ENCODE measurements around the gene ANTXR2. TPM values are rescaled to one million over a fixed set of nuclear protein-coding genes. Genes with fewer than 3 reads are reported as not detected.

The ANTXR2 gene
- total and polyA plus RNA-seq, 2 donors (not counting 3 experiments of a cell fraction or from before 2014, with no cell fraction given) = 6.6 to 64.6 TPM

DNA sequence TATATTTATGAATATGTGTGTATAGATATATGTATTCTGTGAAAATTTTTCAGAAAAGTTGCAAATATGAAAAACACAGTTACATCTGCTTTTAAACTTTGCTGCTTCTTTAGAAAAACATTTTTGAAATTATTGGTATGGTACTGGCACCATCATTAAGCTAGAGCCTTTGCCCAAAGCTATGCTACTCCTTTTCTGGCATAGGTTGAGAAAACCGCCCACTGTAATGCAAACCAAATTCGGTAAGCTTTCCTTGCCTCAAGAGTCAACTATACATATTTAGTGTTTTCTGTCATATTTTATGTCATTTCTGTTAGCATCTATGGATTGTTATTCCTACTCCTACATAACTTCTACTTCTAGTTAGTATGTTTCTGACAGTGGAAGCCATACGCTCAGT, 50.7 kb downstream of the ANTXR2 start:
- intact Hi-C loops (cut with micrococcal nuclease) = no loop called here

More for the DNA sequence above, 50.7 kb downstream of the ANTXR2 start:
- H3K27me3 ChIP-seq (ENCODE audit: control insufficient read depth in 2 of 2, insufficient read depth in 2 of 2, low read length in 2 of 2) = no peaks in the 10 kb centered on the region
- H3K4me2 ChIP-seq (ENCODE audit: insufficient read depth, low read length) = no peak overlapping the region
- H3K9ac ChIP-seq (replicated peaks; ENCODE audit: extremely low read depth, insufficient read depth, low read length) = no peak overlapping the region
- H3K9me1 ChIP-seq (replicated peaks; ENCODE audit: control insufficient read depth, extremely low read depth, insufficient read depth, low read length) = no peaks in the 10 kb centered on the region
- no peaks in the 10 kb centered on the region for H3K79me2 ChIP-seq (ENCODE audit: control insufficient read depth, insufficient read depth, low read length)
- no TSS peak for BruUV-seq (replicated peaks)
- CTCF ChIA-PET = no interaction called here
- H3K27ac ChIP-seq (ENCODE audit: insufficient read depth, low read depth, low read length) = no peak overlapping the region
- H3K9me3 ChIP-seq (replicated peaks; ENCODE audit: control insufficient read depth, insufficient read depth, low read length) = no peaks in the 10 kb centered on the region
- no peak for DNase-seq (ENCODE audit: low read depth, low spot score)
- no peaks in the 10 kb centered on the region for H4K20me1 ChIP-seq (replicated peaks; ENCODE audit: control insufficient read depth, extremely low read depth, insufficient read depth, low read length)
- TF ChIP-seq POLR2A (IDR thresholded peaks at IDR 0.05; ENCODE audit: low read depth, low read length) (no peak), POLR2AphosphoS5 (IDR thresholded peaks at IDR 0.05; ENCODE audit: insufficient read depth, low read depth, low read length) (no peak), FOS (IDR thresholded peaks at IDR 0.05; ENCODE audit: borderline replicate concordance, insufficient read depth, low read length) (no peak), MYC (IDR thresholded peaks at IDR 0.05; ENCODE audit: low read depth, low read length) (no peak), GATA2 (IDR thresholded peaks at IDR 0.05; ENCODE audit: insufficient read depth, insufficient read length, low read depth, low read length) (no peak), EZH2 (IDR thresholded peaks at IDR 0.05; ENCODE audit: borderline replicate concordance, low read depth, low read length, severe bottlenecking) (no peak), JUN (IDR thresholded peaks at IDR 0.05; ENCODE audit: borderline replicate concordance, insufficient read depth, insufficient read length, low read depth) (no peak)
- TF ChIP-seq, protein P1, sequence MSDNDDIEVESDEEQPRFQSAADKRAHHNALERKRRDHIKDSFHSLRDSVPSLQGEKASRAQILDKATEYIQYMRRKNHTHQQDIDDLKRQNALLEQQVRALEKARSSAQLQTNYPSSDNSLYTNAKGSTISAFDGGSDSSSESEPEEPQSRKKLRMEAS (IDR thresholded peaks at IDR 0.05; ENCODE audit: insufficient read depth, insufficient read length) = no peak
- TF ChIP-seq, protein P2, sequence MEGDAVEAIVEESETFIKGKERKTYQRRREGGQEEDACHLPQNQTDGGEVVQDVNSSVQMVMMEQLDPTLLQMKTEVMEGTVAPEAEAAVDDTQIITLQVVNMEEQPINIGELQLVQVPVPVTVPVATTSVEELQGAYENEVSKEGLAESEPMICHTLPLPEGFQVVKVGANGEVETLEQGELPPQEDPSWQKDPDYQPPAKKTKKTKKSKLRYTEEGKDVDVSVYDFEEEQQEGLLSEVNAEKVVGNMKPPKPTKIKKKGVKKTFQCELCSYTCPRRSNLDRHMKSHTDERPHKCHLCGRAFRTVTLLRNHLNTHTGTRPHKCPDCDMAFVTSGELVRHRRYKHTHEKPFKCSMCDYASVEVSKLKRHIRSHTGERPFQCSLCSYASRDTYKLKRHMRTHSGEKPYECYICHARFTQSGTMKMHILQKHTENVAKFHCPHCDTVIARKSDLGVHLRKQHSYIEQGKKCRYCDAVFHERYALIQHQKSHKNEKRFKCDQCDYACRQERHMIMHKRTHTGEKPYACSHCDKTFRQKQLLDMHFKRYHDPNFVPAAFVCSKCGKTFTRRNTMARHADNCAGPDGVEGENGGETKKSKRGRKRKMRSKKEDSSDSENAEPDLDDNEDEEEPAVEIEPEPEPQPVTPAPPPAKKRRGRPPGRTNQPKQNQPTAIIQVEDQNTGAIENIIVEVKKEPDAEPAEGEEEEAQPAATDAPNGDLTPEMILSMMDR (IDR thresholded peaks at IDR 0.05; ENCODE audit: extremely low read depth in 1 of 2, insufficient read depth in 1 of 2, low read depth in 1 of 2, low read length in 2 of 2) = no peak
- POLR2A ChIA-PET = no interaction called here
- FAIRE-seq = no peak
- H2AFZ ChIP-seq (ENCODE audit: low read depth, low read length) = no peak overlapping the region
- H3K4me3 ChIP-seq (replicated peaks in 1 of 3; ENCODE audit: insufficient read depth in 1 of 3, low read depth in 1 of 3, low read length in 3 of 3) = no peak overlapping the region
- H3K36me3 ChIP-seq (ENCODE audit: control insufficient read depth in 2 of 2, extremely low read depth in 1 of 2, insufficient read depth in 2 of 2, low read length in 2 of 2) = peaks cover 0 to 9% of the 10 kb centered on the region in 2 experiments
- H3K4me1 ChIP-seq (ENCODE audit: control insufficient read depth, extremely low read depth, insufficient read depth, low read length) = peaks cover 25% of the 10 kb centered on the region
- dilution Hi-C loops (cut with MboI; ENCODE audit: extremely low pct_ligation_motif_present, low sequenced_read_pairs) = no loop called here

Measured in endothelial cell of umbilical vein (primary cell).